Measurements from ENCODE around the gene LRBA.
A peak's percentile ranks its signal among the peaks of the same experiment; 100 is the strongest.
"Not testable (repeated sequence)": the region's sequence is repeated elsewhere in the genome, so short reads cannot be mapped to it uniquely, and the experiment has no call there.

Gene LRBA

GRCh38 chr4:150668824-150669223 lies 346.3 kb downstream of the LRBA start:
- no peak for DNase-seq (ENCODE audit: low read depth)

DNA sequence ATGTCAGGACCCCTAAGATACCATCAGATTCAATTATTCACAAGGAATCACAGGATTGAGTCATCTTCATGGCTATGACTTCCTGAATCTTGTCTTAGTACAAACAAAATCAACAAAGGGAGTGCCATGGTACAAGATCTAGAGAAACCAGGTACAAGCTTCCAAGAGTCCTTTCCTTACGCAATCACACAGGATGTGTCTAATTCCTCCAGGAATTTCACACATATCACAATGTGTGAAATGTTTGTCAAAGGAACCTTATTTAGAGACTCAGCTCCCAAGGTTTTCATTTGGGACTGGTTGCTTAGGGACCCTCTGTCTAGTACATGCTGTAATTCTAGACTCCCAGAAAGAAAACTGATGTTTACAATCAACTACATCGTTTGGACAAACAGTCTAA lies 350.1 kb downstream of the LRBA start:
- no peak for DNase-seq (ENCODE audit: low read depth)

DNA sequence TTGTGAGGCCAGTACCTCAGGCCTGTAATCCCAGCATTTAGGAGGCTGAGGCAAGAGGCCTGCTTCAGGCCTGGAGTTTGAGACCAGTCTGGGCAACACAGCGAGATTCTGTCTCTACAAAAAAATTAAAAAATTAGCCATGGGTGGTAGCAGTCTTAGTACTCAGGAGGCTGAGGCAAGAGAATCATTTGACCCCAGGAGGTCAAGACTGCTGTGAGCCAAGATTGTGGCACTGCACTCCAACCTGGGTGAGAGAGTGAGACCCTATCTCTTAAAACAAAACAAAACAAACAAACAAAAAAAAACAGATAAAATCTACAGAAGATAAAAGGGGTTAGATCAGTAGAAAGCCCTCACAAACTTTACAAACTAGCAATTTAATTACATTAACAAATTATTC lies 352.4 kb downstream of the LRBA start:
- no peak for DNase-seq (ENCODE audit: low read depth)

GRCh38 chr4:150661551-150661950 lies 353.5 kb downstream of the LRBA start:
- not testable (repeated sequence) for DNase-seq (ENCODE audit: low read depth)

GRCh38 chr4:150658258-150658657 lies 356.8 kb downstream of the LRBA start:
- DNase-seq (ENCODE audit: low read depth), result not testable (repeated sequence)

- DNase-seq (ENCODE audit: low read depth), result peak; percentile 1
Measured at GRCh38 chr4:150656891-150657290, 358.2 kb downstream of the LRBA start.

DNA sequence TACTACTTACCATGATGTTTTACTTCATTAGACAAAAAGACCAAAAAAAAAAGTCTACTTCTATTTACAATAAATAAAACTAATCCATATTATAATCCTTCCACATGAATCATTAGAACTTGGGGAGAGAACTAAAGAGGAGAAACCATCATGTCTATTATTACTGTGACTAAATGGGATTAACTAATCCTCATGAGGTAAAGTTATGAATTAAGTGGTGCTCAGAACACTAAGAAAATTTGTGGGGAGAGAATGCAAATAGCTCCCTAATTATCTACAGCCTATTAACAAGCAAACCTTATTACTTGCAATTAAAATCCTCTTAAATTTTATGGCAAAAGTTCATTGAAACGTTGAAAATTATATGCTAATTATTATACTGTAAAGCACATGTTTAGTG lies 364.3 kb downstream of the LRBA start:
- DNase-seq (ENCODE audit: low read depth), result no peak

GRCh38 chr4:150648123-150648522 lies 367.0 kb downstream of the LRBA start:
- DNase-seq (ENCODE audit: low read depth), result no peak

DNA sequence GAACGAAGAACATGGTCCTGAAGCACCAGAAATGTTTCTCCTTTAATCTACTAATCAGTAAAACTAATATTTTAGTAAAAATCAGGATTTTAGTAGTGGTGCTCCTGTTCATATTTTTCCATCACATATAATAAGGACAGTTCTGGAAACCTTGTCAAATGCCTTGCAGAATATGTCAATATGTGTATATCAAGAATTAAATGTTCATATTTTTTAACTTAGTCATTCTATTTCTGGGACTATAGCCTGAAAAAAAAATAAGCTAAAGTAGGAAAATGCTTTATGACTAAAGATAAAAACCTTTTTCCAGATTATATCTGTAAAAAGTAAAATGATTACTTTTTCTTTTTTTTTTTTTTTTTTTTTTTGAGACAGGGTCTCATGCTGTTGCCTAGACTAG lies 368.1 kb downstream of the LRBA start:
- no peak for DNase-seq (ENCODE audit: low read depth)

- DNase-seq (ENCODE audit: low read depth), result no peak
Measured at GRCh38 chr4:150641612-150642011, 373.5 kb downstream of the LRBA start.

DNA sequence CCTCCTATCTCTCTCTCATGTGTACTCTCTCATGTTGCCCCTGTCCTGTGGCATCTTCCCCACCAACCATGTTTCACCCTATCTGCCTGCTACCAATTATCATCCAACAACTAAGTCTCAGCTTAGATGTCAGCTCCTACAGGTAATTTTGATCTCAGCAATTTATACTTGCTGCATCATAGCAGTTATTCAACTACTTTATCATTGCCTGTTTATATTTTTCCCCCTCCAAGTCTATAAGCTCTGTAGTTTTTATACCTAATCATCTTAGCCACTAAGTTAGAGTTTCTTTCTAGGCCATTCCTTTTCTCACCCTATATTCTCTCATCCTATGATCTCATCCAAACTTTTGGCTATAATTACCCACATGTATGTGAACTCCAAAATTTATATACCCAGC lies 382.4 kb downstream of the LRBA start:
- DNase-seq (ENCODE audit: low read depth), result no peak

DNA sequence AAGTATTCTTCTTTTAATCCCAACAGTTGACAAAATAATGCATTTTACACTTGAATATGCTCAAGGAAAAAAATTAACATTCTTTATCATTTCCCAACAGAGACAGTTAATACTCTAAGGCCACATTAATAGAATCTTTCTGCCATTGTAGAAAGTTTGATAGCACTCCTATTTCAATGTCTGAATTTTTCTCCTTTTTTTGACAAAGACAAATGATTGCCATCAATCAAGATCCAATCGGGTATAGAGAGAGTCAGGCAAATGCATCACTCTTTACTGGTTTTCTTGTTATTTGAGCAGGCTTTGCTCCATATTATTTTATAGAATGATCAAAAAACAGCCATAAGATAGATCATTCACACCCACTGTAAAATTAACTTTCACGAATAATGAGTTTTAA lies 387.0 kb downstream of the LRBA start:
- no peak for DNase-seq (ENCODE audit: low read depth)

GRCh38 chr4:150625033-150625432 lies 390.1 kb downstream of the LRBA start:
- no peak for DNase-seq (ENCODE audit: low read depth)

DNA sequence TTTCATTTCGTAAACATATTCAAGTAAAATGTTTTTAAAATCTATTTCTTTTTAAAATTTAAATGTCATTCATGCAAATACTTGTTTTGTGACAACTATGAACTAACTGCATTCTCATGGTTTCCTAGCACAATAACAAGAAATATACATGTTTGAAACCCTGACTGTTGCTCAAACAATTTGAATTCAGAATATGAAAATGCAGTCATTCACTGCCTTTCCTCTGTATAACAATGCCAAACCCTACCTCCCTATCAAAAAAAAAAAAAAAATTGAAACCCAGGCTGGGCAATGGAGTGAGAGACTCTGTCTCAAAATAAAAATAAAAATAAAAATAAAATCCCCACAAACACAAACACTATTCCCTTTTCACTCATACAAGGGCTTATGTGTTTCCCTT lies 391.0 kb downstream of the LRBA start:
- no peak for DNase-seq (ENCODE audit: low read depth)

GRCh38 chr4:150619042-150619441 lies 396.0 kb downstream of the LRBA start:
- DNase-seq (ENCODE audit: low read depth), result no peak

GRCh38 chr4:150609131-150609530 lies 406.0 kb downstream of the LRBA start:
- no peak for DNase-seq (ENCODE audit: low read depth)

DNA sequence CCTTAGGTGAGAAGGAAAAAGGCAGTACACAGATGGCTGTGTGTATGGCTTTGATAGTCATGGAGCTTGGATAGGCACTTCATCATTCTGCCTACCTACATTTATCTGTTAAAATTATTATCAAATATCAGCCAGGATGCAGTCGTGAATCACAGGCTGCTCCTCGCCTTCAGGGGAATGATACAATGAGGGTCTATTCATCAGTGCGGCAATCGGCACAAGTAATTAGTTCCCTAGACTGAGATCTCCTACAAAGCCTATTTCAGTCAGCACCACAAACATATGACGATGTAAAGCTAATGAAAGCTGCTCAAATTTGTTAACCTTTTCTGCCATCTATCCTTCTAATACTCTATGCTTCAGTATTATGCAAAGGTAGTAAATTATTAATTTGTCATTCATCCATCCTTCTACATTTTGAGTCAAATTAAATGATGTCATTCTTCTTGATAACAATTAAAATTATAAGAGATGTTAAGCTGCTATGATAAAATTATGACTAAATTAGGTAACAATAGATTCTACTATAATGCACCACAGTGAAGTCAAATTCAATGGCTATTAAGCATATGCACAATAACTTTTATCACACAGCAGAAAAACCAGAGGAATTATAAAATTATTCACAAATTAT lies 414.2 kb downstream of the LRBA start:
- no peak for DNase-seq (ENCODE audit: low read depth)

DNA sequence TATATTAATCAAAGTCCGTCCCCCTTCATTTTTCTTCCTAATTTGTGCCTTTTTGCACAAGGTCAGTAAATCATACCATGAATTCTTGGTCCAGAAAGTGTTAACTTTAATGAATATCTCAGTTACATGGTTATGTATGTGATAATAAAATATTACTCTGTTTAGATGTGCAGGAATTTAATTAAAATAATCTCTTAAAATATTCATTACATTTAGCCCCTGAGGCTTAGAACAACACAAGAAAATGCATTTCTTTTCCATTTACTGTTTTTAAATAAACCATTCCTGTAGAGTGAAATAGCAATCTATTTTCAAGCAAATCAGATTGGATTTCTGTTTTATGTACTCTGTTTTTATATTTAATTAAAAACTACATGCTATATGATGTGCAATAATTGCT lies 415.5 kb downstream of the LRBA start:
- DNase-seq (ENCODE audit: low read depth), result no peak

- no peak for DNase-seq (ENCODE audit: low read depth)
Measured at GRCh38 chr4:150598909-150599308, 416.2 kb downstream of the LRBA start.

DNA sequence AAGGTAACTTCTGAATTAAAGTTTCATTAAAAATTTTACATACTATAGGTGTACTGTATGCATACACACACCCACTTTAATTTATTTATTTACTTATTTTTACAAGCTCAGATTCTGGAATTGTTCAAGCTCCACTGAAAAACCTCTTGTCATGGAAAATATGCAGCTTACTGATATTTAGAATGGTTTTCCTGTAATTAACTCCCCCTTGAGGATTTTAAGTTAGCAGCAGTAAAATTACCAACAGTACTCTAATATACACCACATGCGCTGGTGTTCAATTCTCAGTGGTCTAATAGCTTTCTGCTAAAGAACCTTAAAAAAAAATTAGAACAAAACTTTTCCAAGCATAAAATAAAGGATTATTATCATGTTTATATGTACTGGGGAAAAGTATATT lies 421.1 kb downstream of the LRBA start:
- no peak for DNase-seq (ENCODE audit: low read depth)

DNA sequence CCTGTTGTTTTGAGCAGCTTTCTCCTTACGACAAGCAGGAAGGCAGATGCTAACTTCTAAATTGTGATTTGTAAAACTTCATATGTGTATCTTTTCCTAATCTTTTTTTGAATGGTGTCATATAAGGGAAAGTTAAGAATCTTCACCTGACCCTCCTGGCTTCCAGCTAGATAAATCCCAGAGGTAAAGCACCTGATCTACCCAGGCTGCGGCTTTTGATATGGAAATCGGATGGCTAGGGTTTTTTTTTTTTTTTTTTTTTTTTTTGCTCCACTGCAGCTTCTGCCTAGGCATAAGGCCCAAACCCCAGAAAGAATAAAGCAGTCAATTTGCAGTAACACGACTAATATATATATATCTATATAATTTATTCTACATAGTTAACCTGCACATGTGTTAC lies 423.2 kb downstream of the LRBA start:
- no peak for DNase-seq (ENCODE audit: low read depth)

GRCh38 chr4:150591406-150591805 lies 423.7 kb downstream of the LRBA start:
- DNase-seq (ENCODE audit: low read depth), result no peak

GRCh38 chr4:150590631-150591030 lies 424.5 kb downstream of the LRBA start:
- DNase-seq (ENCODE audit: low read depth), result no peak

- no peak for DNase-seq (ENCODE audit: low read depth)
Measured at GRCh38 chr4:150589157-150589556, 425.9 kb downstream of the LRBA start.

- no peak for DNase-seq (ENCODE audit: low read depth)
Measured at GRCh38 chr4:150588316-150588715, 426.8 kb downstream of the LRBA start.

Data from CMK (cell line).